DMS53 treated with DMSO at 0.1 percent for 48 hours (cell line): ENCODE measurements around the gene CACNG1.
"Not testable (repeated sequence)": the region's sequence is repeated elsewhere in the genome, so short reads cannot be mapped to it uniquely, and the experiment has no call there.

Experiments used
- DNase-seq: peaks from one replicate; lab custom pipeline; 2025; ENCODE audit not compliant: unreplicated experiment; lab: John Stamatoyannopoulos, UW

The CACNG1 gene

DNA sequence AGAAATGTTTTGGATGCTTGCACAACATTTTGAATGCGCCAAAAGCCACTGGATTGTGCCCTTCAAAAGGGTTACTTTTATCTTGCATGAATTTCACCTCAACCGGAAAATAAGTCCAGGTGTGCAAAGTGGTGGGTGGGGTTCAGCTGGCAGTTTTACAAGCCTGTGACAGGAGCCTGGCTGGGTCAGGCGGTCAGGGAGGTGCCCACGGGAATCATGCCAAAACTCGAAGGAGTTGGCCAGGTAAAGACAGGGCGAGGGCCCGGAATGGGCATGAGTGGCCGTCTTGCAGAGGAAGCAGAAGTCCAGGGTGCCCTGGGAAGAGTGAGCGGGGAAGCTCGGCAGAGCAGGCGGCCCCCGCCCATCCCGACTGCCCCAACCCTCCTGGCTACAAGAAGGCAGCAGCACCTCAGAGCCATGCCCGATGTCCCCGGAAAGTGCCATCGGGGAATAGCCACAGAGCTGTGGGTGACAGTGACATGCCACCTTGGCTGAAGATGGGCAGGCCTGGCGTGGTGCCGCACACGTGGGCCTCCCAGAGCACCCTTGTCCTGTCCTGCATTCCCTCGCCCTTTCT, 19.1 kb upstream of the CACNG1 start:
- DNase-seq, result no peak

DNA sequence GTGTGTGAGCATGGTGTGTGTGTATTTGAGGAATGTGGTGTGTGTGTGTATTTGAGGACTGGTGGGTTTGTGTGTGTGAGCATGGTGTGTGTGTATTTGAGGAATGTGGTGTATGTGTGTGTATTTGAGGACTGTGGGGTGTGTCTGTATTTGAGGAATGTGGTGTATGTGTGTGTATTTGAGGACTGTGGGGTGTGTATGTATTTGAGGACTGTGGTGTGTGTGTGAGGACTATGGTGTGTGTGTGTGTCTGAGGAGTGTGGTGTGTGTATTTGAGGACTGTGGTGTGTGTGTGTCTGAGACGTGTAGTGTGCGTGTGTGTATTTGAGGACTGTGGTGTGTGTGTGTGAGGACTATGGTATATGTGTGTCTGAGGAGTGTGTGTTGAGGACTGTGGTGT, 18.0 kb upstream of the CACNG1 start:
- no peak for DNase-seq

DNA sequence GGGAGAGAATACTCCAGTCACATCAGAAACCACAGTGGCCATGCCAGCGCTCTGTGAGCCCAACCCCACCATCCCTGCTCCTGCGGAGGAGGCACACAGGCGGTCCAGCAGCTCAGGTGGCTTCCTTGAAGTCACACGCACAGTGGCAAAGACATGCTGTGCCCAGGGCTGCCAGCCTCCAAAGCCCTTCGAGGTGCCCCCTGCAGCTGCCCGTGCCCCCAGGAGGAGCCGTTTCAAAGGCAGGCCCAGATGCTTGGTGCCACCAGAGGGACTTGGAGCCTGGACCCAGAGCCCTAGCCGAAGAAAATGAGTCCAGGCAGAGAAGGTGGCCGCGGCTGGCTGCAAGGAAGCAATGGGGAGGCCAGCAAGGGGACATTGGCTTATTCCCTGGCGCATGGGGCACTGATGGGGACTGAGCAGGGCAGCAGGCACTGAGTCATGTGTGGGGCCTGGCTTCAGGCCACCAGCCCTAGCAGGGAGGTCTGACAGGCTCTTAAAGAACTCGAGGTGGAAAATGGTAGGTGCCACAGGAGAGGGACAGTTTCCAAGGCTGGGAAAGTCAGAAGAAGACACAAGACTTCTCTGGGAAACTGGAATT, 17.2 kb upstream of the CACNG1 start:
- no peak for DNase-seq

DNA sequence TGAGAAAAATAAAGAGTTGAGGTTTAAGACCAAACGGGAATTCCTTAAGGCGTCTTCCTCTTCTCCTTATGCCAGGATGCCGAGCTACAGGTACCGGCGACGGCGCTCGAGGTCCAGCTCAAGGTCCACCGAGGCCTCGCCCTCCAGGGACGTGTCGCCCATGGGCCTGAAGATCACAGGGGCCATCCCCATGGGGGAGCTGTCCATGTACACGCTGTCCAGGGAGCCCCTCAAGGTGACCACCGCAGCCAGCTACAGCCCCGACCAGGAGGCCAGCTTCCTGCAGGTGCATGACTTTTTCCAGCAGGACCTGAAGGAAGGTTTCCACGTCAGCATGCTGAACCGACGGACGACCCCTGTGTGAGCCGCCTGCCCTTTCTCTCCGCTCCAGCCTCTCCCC, 13.7 kb upstream of the CACNG1 start:
- no peak for DNase-seq

DNA sequence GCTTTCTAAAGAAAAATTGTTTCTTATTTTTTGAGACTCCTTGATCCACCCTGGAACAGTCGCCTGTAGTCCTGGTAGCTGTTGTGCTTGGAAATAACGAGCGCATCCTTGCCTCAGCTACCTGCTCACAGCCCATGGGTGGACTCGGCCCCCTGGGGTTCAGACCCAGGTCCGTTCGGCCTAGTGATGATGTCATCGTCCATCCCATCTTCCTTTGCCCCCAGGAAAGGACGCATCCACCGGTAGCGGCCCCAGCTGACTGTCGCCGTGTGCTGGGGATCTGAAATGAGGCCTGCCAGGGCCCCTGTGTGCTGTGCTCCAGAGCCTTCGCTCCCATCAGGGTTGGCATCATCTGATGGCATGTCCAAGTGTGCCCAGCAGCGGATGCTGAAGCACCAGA, 12.0 kb upstream of the CACNG1 start:
- no peak for DNase-seq

DNA sequence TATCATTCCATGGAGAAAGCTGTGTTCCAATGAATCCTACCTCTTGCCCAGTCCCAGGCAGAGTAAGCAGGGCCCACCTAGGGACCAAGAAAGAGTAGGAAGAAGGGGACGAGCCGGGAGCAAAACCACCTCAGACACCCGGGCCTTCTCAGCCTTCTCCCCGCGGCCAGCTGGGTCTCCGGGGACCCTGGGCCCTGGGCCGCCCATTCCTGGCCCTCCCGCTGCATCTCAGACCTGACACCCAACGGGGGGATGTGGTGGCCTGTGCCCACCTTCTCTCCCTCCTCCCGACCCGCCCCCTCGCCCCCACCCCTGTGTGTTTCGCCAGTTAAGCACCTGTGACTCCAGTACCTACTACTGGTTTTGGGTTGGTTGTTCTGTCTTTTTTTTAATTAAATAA, 11.4 kb upstream of the CACNG1 start:
- no peak for DNase-seq

DNA sequence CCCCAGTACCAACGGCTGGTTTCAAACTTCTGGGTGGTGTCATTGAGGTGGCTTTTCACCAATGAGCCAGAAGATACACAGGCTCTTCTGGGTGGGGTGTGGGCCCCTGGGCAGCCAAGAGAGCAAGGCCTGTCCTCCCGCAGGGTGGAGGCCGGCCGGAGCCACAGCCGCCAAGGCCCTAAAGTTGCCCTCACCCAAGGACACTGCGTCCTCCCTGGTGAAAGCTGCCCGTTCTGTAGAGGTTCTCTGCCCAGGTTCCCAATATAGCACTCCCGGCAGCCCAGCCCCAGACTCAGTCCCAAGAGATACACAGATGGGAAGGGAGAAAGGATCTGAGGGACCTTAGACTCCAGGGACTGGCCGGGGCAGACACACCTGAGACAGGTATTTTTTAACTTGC, 10.7 kb upstream of the CACNG1 start:
- no peak for DNase-seq

DNA sequence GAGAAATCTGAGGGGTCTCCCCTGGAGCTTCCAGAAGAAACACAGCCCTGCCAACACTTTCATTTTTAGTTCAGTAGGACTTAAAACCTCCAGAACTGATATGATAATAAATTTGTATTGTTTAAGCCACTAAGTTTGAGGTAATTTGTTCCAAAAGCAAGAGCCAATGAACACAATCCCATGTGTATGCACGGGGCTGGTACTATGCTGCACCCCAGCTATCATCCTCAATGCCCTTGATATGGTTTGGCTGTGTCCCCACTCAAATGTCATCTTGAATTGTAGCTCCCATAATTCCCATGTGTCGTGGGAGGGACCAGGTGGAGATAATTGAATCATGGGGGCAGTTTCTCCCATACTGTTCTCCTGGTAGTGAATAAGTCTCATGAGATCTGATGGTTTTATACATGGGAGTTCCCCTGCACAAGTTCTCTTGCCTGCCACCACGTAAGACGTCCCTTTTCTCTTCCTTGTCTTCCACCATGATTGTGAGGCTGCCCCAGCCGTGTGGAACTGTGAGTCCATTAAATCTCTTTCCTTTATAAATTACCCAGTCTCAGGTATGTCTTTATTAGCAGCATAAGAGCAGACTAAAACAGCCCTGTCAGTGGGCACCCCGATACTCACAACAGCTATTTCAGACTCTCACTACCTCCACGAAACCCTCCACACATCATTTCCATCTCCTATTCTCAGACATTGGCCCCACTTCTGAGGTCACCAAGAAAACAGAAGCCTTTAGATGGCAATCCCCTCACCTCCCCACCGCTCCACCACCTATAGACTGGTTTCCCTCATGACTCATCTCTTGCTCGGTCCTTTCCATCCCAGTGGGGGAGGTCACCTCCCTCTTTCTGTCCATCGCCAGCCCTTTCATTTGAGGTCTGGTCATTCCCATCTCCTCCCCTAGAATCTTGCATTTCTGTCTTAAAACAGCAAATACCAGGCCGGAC, 8.9 kb upstream of the CACNG1 start:
- no peak for DNase-seq

DNA sequence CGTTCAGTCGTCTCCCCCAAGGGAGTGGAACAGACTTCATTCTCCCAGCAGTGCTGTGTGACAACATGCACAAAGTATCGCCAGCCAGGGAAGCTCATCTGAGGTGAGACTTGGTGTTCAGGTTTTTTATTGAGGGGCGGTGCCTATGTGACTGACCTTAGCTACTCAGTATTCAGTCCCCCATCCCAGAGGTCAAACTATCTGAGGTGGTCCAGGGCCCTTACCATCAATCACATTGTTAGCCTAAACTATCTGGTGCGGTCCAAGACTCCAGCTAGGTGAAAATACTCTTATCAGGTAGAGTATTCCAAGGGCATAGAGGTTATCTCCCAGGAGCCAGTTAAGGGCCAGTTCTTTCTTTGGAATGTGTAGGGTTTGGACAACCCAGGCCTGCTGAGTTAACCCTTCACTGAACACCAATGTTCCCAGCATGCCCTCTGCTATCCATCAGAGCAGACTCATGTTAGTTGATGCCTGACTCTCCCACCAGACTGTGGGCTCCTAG, 5.4 kb upstream of the CACNG1 start:
- DNase-seq, result no peak

DNA sequence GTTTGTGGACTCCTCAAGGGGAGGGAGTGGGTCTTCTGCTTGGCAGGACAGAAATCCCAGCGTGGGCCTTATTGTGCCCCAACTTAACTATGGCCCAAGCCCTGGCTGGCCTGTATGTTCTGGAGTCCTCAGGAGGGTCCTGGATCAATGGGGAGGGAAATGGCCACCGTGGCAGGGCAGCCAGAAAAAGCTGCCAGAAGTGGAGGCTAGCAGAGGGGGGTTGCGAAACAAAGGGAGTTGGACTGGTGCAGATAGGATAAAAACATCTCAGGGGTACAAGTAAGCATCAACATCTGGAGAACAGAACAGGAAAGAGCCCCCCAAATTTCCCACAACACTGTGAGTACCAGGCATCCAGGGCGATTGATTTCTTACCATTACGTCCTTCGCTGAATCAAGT, 3.7 kb upstream of the CACNG1 start:
- no peak for DNase-seq

DNA sequence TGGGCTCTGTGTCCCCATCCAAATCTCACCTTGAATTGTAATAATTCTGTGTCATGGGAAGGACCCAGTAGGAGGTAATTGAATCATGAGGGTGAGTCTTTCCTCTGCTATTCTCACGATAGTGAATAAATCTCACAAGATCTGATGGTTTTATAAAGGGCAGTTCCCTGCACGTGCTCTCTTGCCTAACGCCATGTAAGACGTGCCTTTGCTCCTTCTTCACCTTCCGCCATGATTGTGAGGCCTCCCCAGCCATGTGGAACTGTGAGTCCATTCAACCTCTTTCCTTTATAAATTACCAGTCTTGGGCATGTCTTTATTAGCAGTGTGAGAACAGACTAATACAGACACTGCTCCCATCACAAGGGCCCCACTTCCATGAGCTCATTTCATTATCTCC, 3.2 kb upstream of the CACNG1 start:
- not testable (repeated sequence) for DNase-seq

DNA sequence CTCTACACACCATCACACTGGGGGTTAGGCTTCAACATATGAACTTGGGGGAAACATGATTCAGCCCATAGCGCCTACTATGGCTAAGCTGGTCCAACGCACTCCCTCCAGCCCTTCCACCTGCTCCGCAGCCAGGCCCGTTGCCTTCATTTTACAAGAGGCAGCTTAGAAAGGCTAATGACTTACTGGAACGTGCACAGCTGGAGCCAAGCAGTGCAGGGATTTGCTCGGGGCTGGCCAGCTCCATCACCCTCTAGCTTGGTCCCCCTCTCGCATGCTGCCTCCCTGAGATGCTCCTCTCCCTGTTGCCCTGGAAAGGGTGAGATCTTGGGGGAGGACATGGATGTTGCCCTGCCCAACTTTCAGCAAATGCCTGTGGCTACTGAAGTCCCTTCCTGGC, 2.8 kb upstream of the CACNG1 start:
- no peak for DNase-seq

DNA sequence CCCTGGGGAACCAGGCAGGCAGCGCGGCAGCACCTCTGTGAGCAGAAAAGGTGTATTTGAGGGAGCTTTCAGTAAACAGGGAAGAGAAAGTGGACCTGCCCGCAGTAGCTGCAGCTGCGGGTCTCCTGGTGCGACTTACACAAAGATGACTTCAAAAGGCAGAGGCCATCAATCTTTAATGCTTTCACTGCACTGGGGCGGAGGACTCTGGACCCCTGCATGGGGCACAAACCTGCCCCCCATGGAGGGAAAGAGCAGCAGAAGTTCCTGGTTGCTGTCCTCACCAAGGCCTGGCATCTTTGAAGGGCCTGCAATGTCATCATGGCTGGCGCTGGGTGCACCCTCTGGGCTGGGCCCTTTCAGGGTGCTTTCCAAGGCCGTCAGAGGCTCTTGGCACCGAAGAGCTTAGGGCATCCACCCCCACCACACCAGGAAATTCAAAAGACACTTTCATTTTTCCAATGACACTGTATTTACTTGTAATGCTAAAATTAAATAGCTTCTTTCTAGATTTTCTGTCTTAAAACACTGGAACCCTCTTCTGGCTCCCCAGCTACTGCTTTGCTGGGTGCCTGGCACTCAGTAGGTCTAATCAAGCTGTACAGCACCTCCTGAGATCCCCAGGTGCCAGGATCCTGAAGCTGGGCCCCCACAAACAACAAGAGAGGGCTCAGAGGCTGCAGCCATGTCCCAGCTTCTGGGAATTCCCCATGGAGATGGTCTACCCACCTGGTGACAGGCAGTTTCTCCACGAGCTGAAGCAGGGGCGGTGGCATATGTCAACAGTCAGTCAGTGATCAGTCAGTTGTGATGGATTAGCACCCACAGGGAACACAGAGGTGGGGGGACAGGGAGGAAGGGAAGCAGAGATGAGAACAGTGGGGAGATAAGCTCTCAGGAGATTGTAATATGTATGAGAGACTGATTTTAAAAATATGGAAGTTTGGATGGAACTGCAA, 2.1 kb upstream of the CACNG1 start:
- no peak for DNase-seq

DNA sequence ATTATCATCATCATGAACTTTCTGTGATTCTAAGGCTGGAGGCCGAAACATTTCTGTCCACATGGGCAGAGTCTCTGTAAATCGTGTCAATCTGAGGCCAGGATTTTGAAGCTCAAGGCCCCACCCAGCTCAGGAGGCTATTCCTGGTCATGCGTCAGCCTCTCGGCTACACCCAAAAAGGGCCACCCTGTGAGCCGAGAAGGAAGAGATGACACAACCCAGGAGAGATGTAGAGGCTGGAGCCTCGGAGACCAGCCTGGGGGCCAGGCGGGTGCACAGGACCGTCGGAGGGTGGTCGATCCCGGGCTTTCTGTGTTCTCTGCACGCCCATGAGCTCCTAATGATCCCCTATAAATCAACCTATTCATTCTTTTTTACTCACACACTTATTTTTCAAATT, 1.1 kb upstream of the CACNG1 start:
- no peak for DNase-seq

DNA sequence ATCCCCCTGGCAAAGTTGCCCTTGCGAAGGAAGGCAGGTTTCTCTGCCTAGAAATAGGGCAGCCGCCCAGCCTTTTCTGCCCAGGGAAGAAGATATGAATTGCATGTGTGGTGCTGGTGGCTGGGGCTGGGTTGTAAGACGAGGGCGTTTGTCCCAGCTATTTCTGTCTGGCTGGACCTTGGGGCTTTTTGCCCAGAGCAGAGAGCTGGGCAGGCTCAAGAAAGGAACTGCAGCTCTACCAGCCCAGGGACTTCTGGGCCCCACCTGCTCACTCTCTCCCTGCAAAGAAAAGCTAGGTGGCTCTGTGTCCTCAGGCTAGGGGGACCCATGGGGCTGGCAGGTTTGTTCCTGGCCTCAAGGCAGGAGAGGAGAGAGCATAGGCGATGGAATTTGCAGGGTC, 586 bp downstream of the CACNG1 start:
- no peak for DNase-seq

DNA sequence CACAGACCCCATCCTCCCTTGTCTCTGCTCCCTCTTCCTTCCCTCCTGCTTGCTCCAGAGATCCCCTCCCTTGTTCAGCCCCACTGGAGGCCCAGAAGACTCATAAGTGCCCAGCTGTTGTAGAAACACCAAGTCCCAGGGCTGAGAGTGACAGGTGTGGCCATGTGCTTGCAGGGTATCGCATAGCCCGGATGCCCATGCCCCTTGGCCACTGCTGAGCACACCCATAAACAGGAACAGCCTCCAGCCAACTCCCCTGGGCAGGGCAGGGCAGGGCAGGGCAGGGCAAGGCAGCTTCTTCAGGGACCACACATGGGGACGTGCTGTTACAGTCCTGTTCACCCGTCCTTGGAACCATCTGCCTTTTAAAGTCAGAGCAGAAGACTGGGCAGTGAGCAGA, 2.0 kb downstream of the CACNG1 start:
- DNase-seq, result no peak

DNA sequence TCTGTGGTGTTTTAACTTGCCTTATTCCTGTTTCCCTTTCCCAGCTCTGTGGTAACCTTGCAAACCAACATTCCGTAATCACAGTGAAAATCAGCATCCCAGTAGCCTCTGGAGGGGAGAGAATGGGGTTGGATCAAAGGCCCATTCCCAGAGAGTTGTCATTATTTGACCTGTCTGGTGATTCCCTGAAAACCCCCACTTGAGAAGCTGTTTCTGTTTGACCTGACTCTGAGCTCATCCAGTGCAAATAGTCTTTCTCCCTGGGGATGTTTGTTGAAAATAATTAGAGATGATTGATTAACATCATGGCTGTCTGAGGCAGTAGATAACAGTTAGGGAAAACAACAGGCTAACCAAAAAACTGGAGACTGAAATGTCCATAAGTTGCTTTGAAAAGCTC, 3.0 kb downstream of the CACNG1 start:
- no peak for DNase-seq

DNA sequence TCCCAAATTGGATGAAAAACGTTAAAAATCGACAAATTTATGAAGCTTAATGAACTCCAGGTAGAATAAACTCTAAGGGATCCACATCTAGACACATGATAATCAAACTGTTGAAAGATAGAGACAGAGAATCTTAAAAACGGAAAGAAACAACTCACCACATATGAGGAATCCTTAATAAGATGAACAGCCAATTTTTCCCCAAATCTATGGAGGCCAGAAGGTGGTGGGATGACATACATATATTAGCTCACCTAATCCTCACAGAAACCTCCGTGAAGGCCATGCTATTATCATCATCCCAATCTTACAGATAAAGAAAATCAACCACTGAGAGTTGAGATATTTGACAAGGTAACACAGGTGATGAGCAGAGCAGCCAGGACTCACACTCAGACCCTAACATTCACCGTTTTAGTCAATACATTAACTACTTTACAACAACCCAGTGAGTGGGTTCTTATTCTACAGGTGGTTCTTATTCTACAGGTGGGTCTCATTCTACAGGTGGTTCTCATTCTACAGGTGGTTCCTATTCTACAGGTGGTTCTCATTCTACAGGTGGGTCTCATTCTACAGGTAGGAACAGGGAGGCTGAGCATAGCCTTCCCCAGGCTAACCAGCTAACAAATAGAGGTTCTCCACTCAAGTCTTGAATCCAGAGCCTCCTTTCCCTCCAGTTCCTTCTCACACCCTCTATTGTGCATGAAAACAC, 4.8 kb downstream of the CACNG1 start:
- no peak for DNase-seq

DNA sequence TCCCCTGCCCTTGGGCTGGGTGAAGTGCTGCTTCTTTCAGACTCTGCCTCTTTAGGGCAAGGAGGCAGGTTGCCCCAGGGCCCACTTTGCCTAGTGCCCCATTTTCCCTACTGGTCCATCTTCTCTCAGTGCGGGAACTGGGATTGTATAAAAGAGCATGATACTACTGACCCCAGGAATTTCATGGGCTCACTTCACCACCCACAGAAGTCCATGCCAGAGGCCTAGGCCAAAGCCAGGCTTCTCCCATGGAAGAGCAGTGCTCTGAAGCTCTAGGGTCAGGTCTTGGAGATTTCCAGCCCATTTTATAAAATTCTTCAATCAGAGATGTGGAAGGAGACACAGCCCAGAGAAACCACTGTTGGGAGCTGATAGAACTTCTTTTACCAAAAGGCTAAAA, 5.7 kb downstream of the CACNG1 start:
- DNase-seq, result no peak

DNA sequence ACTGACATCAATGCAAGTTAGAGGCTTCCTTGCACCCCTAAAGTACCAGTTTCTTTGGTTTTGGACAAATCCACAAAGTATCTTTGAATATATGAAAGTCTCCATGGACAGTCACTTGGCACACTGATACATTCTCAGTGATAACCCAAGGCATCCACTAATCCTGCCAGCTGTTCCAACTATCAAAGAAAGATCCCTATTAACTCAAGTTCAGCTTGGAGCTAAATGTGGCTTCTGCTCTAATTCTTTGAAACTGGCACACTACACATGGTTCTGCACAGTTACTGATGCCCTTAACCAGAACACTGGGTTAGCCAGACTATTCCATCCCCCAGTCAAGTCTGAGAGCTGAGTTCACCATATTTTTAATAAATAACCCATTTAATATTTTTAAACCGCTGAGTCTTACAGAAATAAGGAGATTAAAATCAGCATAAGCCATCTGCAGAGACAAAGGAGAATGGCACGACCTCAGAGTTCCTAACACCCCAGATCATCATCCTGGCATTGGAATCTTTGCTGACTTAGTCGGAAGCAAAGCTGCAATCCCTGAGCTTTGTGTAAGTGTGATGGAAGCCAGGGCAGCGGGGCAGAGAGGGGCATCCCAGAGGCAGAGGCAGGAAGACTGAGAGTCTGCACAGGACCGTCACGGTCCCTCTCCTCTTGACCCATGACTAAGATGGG, 6.3 kb downstream of the CACNG1 start:
- DNase-seq, result no peak
